Epithelial cell of proximal tubule (primary cell): ENCODE data around the gene HSP90AA1. TPM values are rescaled to one million over a fixed set of nuclear protein-coding genes. Genes with fewer than 3 reads are reported as not detected.
"Not testable (repeated sequence)": the region's sequence is repeated elsewhere in the genome, so short reads cannot be mapped to it uniquely, and the experiment has no call there.

Experiments used
- DNase-seq: peaks from one replicate; pipeline ENCODE4 v3.0.0-alpha.2; 2011; ENCODE audit warnings: low read depth
- H3K4me3 ChIP-seq: 2 replicates; pipeline ENCODE4 v1.5.1; 2011; ENCODE audit warnings: low read depth, mild to moderate bottlenecking, low read length
- CTCF ChIP-seq: conservative IDR thresholded peaks from 2 replicates; pipeline ENCODE4 v1.5.1; 2012; ENCODE audit warnings: low read depth, mild to moderate bottlenecking, low read length
- total RNA-seq: library from RNA; depleted of rRNA; stranded (reverse); fragments of >200 nt; gene quantifications from 2 replicates; pipeline ENCODE4 v1.2.3, GENCODE V29; 2015

Gene HSP90AA1
- total RNA-seq = 615 and 1,253 TPM in 2 replicates

- no peak for TF ChIP-seq CTCF
- H3K4me3 ChIP-seq = peak within 1 kb of the TSS; percentile 83
- DNase-seq = no peak
Observed at GRCh38 chr14:102086972-102087761, at the start of gene HSP90AA1. Gene HSP90AA1 (minus strand): TSS chr14:102087044. CDS start chr14:102086378, 666 bp downstream.

- not testable (repeated sequence) for DNase-seq, H3K4me3 ChIP-seq
Observed at GRCh38 chr14:102135456-102135855, 48.6 kb upstream of the HSP90AA1 start.

- DNase-seq, H3K4me3 ChIP-seq: not testable (repeated sequence)
Observed at GRCh38 chr14:102134719-102135118, 47.9 kb upstream of the HSP90AA1 start.

GRCh38 chr14:102134021-102134420, 47.2 kb upstream of the HSP90AA1 start:
- H3K4me3 ChIP-seq, DNase-seq: not testable (repeated sequence)

- no peak for TF ChIP-seq CTCF
- no peak overlapping the region for H3K4me3 ChIP-seq
- DNase-seq = no peak
Observed at GRCh38 chr14:102131741-102132140, 44.9 kb upstream of the HSP90AA1 start.

GRCh38 chr14:102126807-102127455, 40.1 kb upstream of the HSP90AA1 start:
- DNase-seq = no peak
- no peak for TF ChIP-seq CTCF
- H3K4me3 ChIP-seq = no peak overlapping the region

GRCh38 chr14:102125546-102125945, 38.7 kb upstream of the HSP90AA1 start:
- TF ChIP-seq CTCF = no peak
- DNase-seq = peak; percentile 95
- H3K4me3 ChIP-seq = peak overlapping the region; percentile 18

- no peak for TF ChIP-seq CTCF
- H3K4me3 ChIP-seq = no peak overlapping the region
- DNase-seq = no peak
Observed at GRCh38 chr14:102124419-102124818, 37.6 kb upstream of the HSP90AA1 start.
